Heart right ventricle (tissue), 16 donors: Measurements from ENCODE around the gene SMARCE1. TPM values are rescaled to one million over a fixed set of nuclear protein-coding genes. Genes with fewer than 3 reads are reported as not detected.

Source experiments
- ATAC-seq, 8 donors: fragments of 200-7000 bp; cut with Tn5 transposase; one replicate each; pipeline ENCODE4 v1.9.1; 2020; ENCODE audit warnings: mild to moderate bottlenecking in 8 of 8, moderate library complexity in 8 of 8, moderate number of reproducible peaks in 1 of 8
- DNase-seq, 2 donors: peaks; one replicate each; pipeline ENCODE4 v3.0.0-alpha.2; 2020
- H3K27ac ChIP-seq, 10 donors: fragments of 200-600 bp; sonication (generic) in 2 of 10; one replicate each; pipeline versions ENCODE4 v1.5.0 to v1.8.0; 2020 to 2022; ENCODE audit warnings: mild to moderate bottlenecking in 3 of 10
- H3K27me3 ChIP-seq, 7 donors: fragments of 200-600 bp; one replicate each; pipeline ENCODE4 v1.8.0; 2021 to 2022; ENCODE audit warnings: mild to moderate bottlenecking in 2 of 7
- H3K36me3 ChIP-seq, 9 donors: fragments of 200-600 bp; sonication (generic) in 1 of 9; one replicate each; pipeline versions ENCODE4 v1.5.0 to v1.8.0; 2020 to 2022; ENCODE audit warnings: mild to moderate bottlenecking in 2 of 9
- H3K4me1 ChIP-seq, 9 donors: fragments of 200-600 bp; sonication (generic) in 1 of 9; one replicate each; pipeline versions ENCODE4 v1.5.0 to v1.8.0; 2020 to 2022; ENCODE audit warnings: mild to moderate bottlenecking in 4 of 9
- H3K4me3 ChIP-seq, 10 donors: fragments of 200-600 bp; sonication (generic) in 2 of 10; one replicate each; pipeline versions ENCODE4 v1.5.0 to v1.8.0; 2020 to 2022; ENCODE audit warnings: mild to moderate bottlenecking in 7 of 10, moderate library complexity in 2 of 10
- H3K9me3 ChIP-seq, 11 donors: fragments of 200-600 bp in 10 of 11; sonication (generic) in 2 of 11; one replicate each; pipeline versions ENCODE4 v1.5.0 to v1.8.0; 2013 to 2022; ENCODE audit warnings: mild to moderate bottlenecking in 2 of 11, control low read depth in 1 of 11, moderate library complexity in 1 of 11
- WGBS, 2 donors: extraction: QIAGEN DNeasy Blood & Tissue Kit; methylation state at CpG; one replicate each; pipeline ENCODE4 v1.1.7; 2013; ENCODE audit warnings: inconsistent platforms in 1 of 2; 5-methylcytosine and 5-hydroxymethylcytosine counted together
- intact Hi-C, 10 donors: fragments of 100-400 bp; cut with DNase I; formaldehyde crosslinking; loops; one replicate each; pipeline versions ENCODE4 v1.11.1 to v1.14.2; 2022
- polyA plus RNA-seq, 2 donors: library from polyadenylated mRNA; stranded (reverse); fragments of 200-250 nt; gene quantifications; one replicate each; pipeline ENCODE4 v1.2.3, GENCODE V29; 2013
- total RNA-seq, 10 donors: library from RNA; stranded (reverse); fragmentation: NEBNext Ultra II Directional in 3 of 10; extraction: Animal tissue kit (Norgen Biotek cat#: 25700) in 3 of 10; gene quantifications; one replicate each; pipeline versions ENCODE4 v1.2.1 to v1.2.4, GENCODE V29; 2021 to 2023
- TF ChIP-seq, protein P1 (sequence below), 9 donors: fragments of 200-600 bp; sonication (generic) in 2 of 9; IDR thresholded peaks; one replicate each; pipeline versions ENCODE4 v1.5.0 to v1.8.0; 2021 to 2022; ENCODE audit warnings: antibody characterized with exemption in 9 of 9, mild to moderate bottlenecking in 5 of 9, moderate library complexity in 1 of 9
- donor health status: Arrhythmogenic right ventricular cardiomyopathy.
- donor health status: ischemic (EF 13 %, LVEDD 7.1; RV severe dilation, severe dysfunction).
- donor health status: healthy with polysubstance abuse.
- donor health status: DM: no; HTN: yes; CAD: no.
- donor health status: DM: no; HTN: no; CAD: no.
- donor health status: ischemic (EF 25% LVEDD 6.9; RV normal size, moderate dysfunction).
- donor health status: ischemic (EF 25% LVEDD 5.7; RV mildly dilated, moderate dysfunction).
- donor health status: healthy.
- donor health status: DM: yes; HTN: yes; CAD: no.
- donor health status: Ischemic cardiomyopathy.
- donor health status: ischemic (EF 35%, LVEDD 5.7; RV mildly dilated, moderate dysfunction).
- donor health status: nonischemic (EF 11% LVEDD 7.7; RV severe dilation, severe dysfunction).
- donor health status: DM: yes; HTN: yes; CAD: no.
- donor health status: PGD.
- donor health status: ischemic (EF 29% LVEDD 5.4; RV normal size, mild dysfunction).
- donor health status: nonischemic (EF 23%, LVEDD 6.1; RV moderate dilation, normal function).

SMARCE1 gene
- total and polyA plus RNA-seq, 12 donors, result 48.6 to 85.5 (median 65.3) TPM

- Histone ChIP-seq H3K9me3 (peaks cover 0 to 18% (median 4%) of the 10 kb centered on the region in 11 donors), H3K4me1 (peaks cover 0 to 31% (median 11%) of the 10 kb centered on the region in 9 donors), H3K36me3 (no peaks in the 10 kb centered on the region), H3K27ac (no peak overlapping the region), H3K27me3 (no peaks in the 10 kb centered on the region), H3K4me3 (no peak overlapping the region)
- ATAC-seq, result no peak
- DNase-seq, result no peak
- intact Hi-C loops, result no loop called here
- TF ChIP-seq, protein P1, sequence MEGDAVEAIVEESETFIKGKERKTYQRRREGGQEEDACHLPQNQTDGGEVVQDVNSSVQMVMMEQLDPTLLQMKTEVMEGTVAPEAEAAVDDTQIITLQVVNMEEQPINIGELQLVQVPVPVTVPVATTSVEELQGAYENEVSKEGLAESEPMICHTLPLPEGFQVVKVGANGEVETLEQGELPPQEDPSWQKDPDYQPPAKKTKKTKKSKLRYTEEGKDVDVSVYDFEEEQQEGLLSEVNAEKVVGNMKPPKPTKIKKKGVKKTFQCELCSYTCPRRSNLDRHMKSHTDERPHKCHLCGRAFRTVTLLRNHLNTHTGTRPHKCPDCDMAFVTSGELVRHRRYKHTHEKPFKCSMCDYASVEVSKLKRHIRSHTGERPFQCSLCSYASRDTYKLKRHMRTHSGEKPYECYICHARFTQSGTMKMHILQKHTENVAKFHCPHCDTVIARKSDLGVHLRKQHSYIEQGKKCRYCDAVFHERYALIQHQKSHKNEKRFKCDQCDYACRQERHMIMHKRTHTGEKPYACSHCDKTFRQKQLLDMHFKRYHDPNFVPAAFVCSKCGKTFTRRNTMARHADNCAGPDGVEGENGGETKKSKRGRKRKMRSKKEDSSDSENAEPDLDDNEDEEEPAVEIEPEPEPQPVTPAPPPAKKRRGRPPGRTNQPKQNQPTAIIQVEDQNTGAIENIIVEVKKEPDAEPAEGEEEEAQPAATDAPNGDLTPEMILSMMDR (IDR thresholded peaks at IDR 0.05), result no peak
Observed at GRCh38 chr17:40580140-40580539, 67.5 kb downstream of the SMARCE1 start.

DNA sequence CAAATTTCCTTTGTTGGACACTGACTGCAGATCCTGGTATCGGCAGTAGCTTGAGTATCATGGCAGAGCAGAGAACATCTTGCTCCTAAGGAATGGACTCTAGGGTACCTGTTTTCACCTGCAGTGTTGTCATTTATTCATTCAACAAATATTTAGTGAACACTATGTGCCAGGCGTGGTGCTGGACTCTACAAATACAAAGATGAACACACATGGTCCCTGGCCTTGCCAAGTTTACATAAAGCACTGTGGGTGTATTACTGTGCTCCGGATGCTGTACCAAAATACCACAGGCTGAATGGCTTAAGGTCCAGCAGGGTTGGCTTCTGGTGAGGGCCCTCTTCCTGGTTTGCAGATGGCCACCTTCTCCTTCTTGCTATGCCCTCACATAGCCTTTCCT lies 68.1 kb downstream of the SMARCE1 start:
- intact Hi-C loops, result no loop called here
- ATAC-seq (no peak), DNase-seq (no peak)
- Histone ChIP-seq H3K27me3 (no peaks in the 10 kb centered on the region), H3K27ac (no peak overlapping the region), H3K4me1 (peaks cover 0 to 31% (median 11%) of the 10 kb centered on the region in 9 donors), H3K4me3 (no peak overlapping the region), H3K36me3 (no peaks in the 10 kb centered on the region), H3K9me3 (peaks cover 0 to 18% (median 6%) of the 10 kb centered on the region in 11 donors)
- TF ChIP-seq, protein P1 (IDR thresholded peaks at IDR 0.05), result no peak
- 89 to 95% methylated on average over 3 of the region's 3 CpGs for WGBS, 2 donors

- Histone ChIP-seq H3K27me3 (no peaks in the 10 kb centered on the region), H3K4me1 (peaks cover 0 to 18% (median 2%) of the 10 kb centered on the region in 9 donors), H3K36me3 (no peaks in the 10 kb centered on the region), H3K9me3 (peaks cover 0 to 30% (median 11%) of the 10 kb centered on the region in 11 donors), H3K27ac (no peak overlapping the region), H3K4me3 (no peak overlapping the region)
- WGBS, 2 donors, result 75 to 77% methylated on average over 5 of the region's 5 CpGs
- ATAC-seq, result no peak
- TF ChIP-seq, protein P1 (IDR thresholded peaks at IDR 0.05), result no peak
- intact Hi-C loops, result no loop called here
- no peak for DNase-seq
Observed at GRCh38 chr17:40577611-40578065, 70.0 kb downstream of the SMARCE1 start.

- H3K4me3 ChIP-seq, result no peak overlapping the region
- intact Hi-C loops, result no loop called here
- ATAC-seq (no peak), DNase-seq (no peak)
- no peaks in the 10 kb centered on the region for H3K36me3 ChIP-seq
- no peaks in the 10 kb centered on the region for H3K27me3 ChIP-seq
- TF ChIP-seq, protein P1 (IDR thresholded peaks at IDR 0.05), result no peak
- 63 to 75% methylated on average over 5 of the region's 5 CpGs for WGBS, 2 donors
- H3K9me3 ChIP-seq, result peaks cover 0 to 30% (median 11%) of the 10 kb centered on the region in 11 donors
- H3K27ac ChIP-seq, result no peak overlapping the region
- H3K4me1 ChIP-seq, result peaks cover 0 to 6% (median 0%) of the 10 kb centered on the region in 9 donors
Observed at GRCh38 chr17:40576113-40576740, 71.4 kb downstream of the SMARCE1 start.

Other genes starting within 250 kb of the SMARCE1 start
- 10 to 100 TPM in 1 of 10 donors, 1 to 10 TPM in 4, under 1 TPM in 5; 0.17 to 20.0 (median 1.0) TPM for gene TOP2A, start 229.9 kb downstream of the SMARCE1 start, total RNA-seq
- gene TOP2A, start 229.9 kb downstream of the SMARCE1 start, polyA plus RNA-seq, result 1 to 10 TPM in 1 of 2 donors, under 1 TPM in 1; 0.28 to 1.5 TPM
- 100 to 1,000 TPM in 6 of 10 donors, 10 to 100 TPM in 4; 65.1 to 301 (median 123) TPM for gene IGFBP4, start 204.4 kb downstream of the SMARCE1 start, total RNA-seq
- gene IGFBP4, start 204.4 kb downstream of the SMARCE1 start, polyA plus RNA-seq, result 100 to 1,000 TPM; 224 to 295 TPM
- gene TNS4, start 146.2 kb downstream of the SMARCE1 start, total RNA-seq, result under 1 TPM in 1 of 10 donors, not detected in 9; 0.62 TPM
- gene TNS4, start 146.2 kb downstream of the SMARCE1 start, polyA plus RNA-seq, result under 1 TPM in 1 of 2 donors, not detected in 1; 0.01 TPM
- 1 to 10 TPM in 1 of 10 donors, under 1 TPM in 3, not detected in 6; 0.10 to 1.7 (median 0.48) TPM for gene CCR7, start 82.3 kb downstream of the SMARCE1 start, total RNA-seq
- under 1 TPM in 1 of 2 donors, not detected in 1; 0.46 TPM for gene CCR7, start 82.3 kb downstream of the SMARCE1 start, polyA plus RNA-seq
- gene KRT222, start 17.4 kb upstream of the SMARCE1 start, total RNA-seq, result under 1 TPM in 3 of 10 donors, not detected in 7; 0.12 to 0.57 (median 0.21) TPM
- under 1 TPM; 0.07 to 0.22 TPM for gene KRT222, start 17.4 kb upstream of the SMARCE1 start, polyA plus RNA-seq
- gene KRT24, start 55.9 kb upstream of the SMARCE1 start, total RNA-seq, result not detected
- not detected for gene KRT24, start 55.9 kb upstream of the SMARCE1 start, polyA plus RNA-seq
- not detected for gene KRT25, start 107.5 kb upstream of the SMARCE1 start, total RNA-seq
- gene KRT25, start 107.5 kb upstream of the SMARCE1 start, polyA plus RNA-seq, result not detected
- gene KRT26, start 124.4 kb upstream of the SMARCE1 start, total RNA-seq, result not detected
- not detected for gene KRT26, start 124.4 kb upstream of the SMARCE1 start, polyA plus RNA-seq
- under 1 TPM in 1 of 10 donors, not detected in 9; 0.21 TPM for gene KRT27, start 134.7 kb upstream of the SMARCE1 start, total RNA-seq
- gene KRT27, start 134.7 kb upstream of the SMARCE1 start, polyA plus RNA-seq, result not detected
- gene KRT28, start 152.1 kb upstream of the SMARCE1 start, total RNA-seq, result not detected
- gene KRT28, start 152.1 kb upstream of the SMARCE1 start, polyA plus RNA-seq, result not detected
- 10 to 100 TPM; 40.9 to 63.1 (median 48.5) TPM for gene KRT10, start 174.8 kb upstream of the SMARCE1 start, total RNA-seq
- 10 to 100 TPM; 44.0 to 86.8 TPM for gene KRT10, start 174.8 kb upstream of the SMARCE1 start, polyA plus RNA-seq
- gene KRT12, start 219.4 kb upstream of the SMARCE1 start, total RNA-seq, result not detected
- not detected for gene KRT12, start 219.4 kb upstream of the SMARCE1 start, polyA plus RNA-seq
- gene KRT20, start 237.4 kb upstream of the SMARCE1 start, total RNA-seq, result not detected
- gene KRT20, start 237.4 kb upstream of the SMARCE1 start, polyA plus RNA-seq, result not detected